ENCODE results near the gene OR51E1. TPM values are rescaled to one million over a fixed set of nuclear protein-coding genes. Genes with fewer than 3 reads are reported as not detected.

Gene OR51E1
- total RNA-seq, 1 donor from 2014 or later: 0.14 TPM

Other genes with a start within 250 kb of the OR51E1 start
- gene OR52K2, start 194.7 kb upstream of the OR51E1 start, total RNA-seq: not detected in 2 replicates
- gene OR52K1, start 161.3 kb upstream of the OR51E1 start, total RNA-seq: not detected in 2 replicates
- gene OR52M1, start 98.8 kb upstream of the OR51E1 start, total RNA-seq: not detected in 2 replicates
- gene OR52I2, start 62.2 kb upstream of the OR51E1 start, total RNA-seq: not detected in 2 replicates
- gene OR52I1, start 49.9 kb upstream of the OR51E1 start, total RNA-seq: not detected in 2 replicates
- 18.1 and 18.7 TPM in 2 replicates for gene TRIM68, start 35.8 kb upstream of the OR51E1 start, total RNA-seq
- gene OR51D1, start 6.5 kb upstream of the OR51E1 start, total RNA-seq: not detected in 2 replicates
- not detected in 2 replicates for gene OR51E2, start 53.9 kb downstream of the OR51E1 start, total RNA-seq
- gene MMP26, start 60.8 kb downstream of the OR51E1 start, total RNA-seq: not detected in 2 replicates
- not detected in 2 replicates for gene OR51F1, start 126.0 kb downstream of the OR51E1 start, total RNA-seq
- not detected in 2 replicates for gene OR52R1, start 160.4 kb downstream of the OR51E1 start, total RNA-seq
- gene OR51F2, start 177.3 kb downstream of the OR51E1 start, total RNA-seq: not detected in 2 replicates
- not detected in 2 replicates for gene OR51S1, start 205.2 kb downstream of the OR51E1 start, total RNA-seq
- gene OR51T1, start 237.9 kb downstream of the OR51E1 start, total RNA-seq: not detected in 2 replicates

Data from progenitor cell of endocrine pancreas (in vitro differentiated cells).